ENCODE measurements around the gene SPRR2D.

The SPRR2D gene

DNA sequence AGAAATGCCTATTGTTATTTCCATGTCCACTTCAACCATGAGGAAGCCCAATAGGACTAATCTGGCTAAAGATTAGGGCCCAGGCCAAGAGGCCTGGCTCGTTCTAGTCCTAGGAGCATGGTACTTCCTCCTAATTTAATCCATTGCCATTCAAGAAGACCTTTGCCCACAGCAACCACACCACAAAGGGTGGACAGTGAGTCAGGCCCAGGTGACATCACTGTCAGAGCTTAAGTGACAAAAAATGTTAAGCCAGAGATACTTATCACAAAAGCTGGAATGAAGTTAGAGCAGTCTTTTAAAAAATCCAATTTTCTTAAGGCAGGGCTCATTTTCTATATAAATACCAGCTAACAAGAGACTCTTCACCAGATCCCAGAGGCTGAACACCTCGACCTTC is 39.5 kb downstream of the SPRR2D start, which contains the start of gene SPRR3:
Gene SPRR3 (plus strand): TSS at position 368 of the 400 bp plus-strand sequence. CDS start 1,272 bp downstream, outside the sequence.
- DNase-seq = no peak

DNA sequence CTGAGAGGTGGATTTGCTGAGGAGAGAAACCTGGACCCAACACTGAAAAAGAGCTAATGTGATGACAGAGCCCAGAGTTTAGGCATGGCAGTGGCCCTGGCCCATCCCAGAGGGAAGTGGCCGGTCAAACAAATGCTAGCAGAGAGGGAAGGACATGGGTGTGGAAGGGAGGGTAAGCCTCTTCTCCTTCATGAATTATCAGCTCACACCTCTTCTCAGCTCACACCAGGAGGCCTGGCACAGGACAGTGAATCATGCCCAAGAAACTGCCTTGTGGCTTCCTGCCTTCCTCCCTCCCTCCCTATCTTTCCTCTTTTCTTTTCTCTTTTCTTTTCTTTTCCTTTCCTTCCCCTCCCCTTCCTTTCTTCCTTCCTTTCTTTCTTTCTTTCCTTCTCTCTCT is 40.6 kb downstream of the SPRR2D start:
- DNase-seq = no peak

GRCh38 chr1:152999818-153000217 is 41.1 kb downstream of the SPRR2D start:
- DNase-seq = no peak

GRCh38 chr1:152998476-152998875 is 42.4 kb downstream of the SPRR2D start:
- DNase-seq = no peak

DNA sequence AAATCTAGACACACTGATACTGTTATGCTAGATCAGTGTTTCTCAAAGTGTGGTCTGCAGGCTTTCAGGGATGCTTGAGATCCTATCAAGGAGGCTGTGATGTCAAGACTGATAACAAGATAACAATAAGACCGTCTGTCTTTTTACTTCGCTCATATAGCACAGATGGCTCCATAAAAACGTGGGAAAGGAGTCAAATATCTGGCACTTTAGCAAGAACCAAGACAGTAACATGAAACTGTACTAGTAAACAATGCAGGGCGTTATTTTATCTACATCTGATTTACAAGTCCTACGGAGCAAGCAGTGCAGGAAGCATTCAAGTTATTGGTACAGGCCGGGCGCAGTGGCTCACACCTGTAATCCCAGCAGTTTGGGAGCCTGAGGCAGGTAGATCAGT is 43.0 kb downstream of the SPRR2D start:
- DNase-seq = no peak

DNA sequence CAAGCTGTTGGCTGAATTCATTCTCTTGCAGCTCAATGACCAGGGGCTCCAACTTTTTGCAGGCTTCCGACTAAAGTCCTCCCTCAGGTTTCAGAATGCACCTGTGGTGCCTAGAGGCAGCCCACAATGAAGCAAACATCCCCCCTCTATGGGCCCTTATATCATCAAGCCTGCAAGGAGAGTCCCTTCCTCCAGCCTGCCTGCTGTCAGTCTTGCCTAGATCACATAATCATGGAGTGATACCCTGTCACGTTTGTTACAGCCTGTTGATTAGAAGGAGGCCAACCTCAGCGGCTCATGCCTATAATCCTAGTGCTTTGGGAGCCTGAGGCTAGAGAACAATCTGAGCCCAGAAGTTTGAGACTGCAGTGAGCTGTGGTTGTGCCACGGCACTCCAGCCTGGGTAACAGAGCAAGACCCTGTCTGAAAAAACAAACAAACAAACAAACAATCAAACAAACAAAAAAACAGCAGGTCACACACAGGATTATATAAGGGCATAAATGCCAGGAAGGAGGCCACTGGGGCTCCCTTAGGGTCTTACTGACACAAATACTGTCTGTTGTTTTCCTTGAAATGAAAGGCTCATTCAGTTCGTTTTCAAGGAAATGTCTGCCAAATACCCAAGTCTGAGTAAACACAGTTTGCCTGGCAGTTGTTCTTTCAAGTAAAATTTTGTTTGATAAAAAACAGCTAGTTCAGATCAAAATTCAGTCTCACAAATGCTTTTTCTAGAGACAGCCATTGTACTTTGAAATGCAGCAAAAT is 44.1 kb downstream of the SPRR2D start:
- DNase-seq = no peak

DNA sequence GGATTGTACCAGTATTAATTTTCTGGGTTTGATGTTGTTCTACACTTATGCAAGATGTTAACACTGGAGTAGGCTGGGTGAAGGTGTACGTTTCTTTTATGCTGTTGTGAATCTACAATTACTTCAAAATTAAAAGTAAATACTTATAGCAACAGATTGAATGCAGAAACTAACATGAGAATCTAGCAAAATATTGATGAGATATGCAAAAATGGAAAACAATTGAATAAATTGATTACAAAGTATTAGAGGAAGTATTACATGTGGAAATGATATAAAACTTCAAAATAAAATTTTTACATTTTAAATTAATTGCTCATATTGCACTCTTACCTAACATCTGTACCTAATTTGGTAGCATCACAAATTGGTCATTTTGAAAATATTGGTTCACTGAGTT is 45.1 kb downstream of the SPRR2D start:
- DNase-seq = no peak

GRCh38 chr1:152993186-152993585 is 47.7 kb downstream of the SPRR2D start:
- DNase-seq = no peak

Measured in CD4-positive, alpha-beta T cell treated with Interleukin-4 for 4 hours (primary cell).